T-helper 22 cell (primary cell): ENCODE data around the gene KMT2B.

Source experiments
- DNase-seq: peaks from one replicate; pipeline ENCODE4 v3.0.0-alpha.2; 2020; ENCODE audit warnings: low read depth

Gene KMT2B

DNA sequence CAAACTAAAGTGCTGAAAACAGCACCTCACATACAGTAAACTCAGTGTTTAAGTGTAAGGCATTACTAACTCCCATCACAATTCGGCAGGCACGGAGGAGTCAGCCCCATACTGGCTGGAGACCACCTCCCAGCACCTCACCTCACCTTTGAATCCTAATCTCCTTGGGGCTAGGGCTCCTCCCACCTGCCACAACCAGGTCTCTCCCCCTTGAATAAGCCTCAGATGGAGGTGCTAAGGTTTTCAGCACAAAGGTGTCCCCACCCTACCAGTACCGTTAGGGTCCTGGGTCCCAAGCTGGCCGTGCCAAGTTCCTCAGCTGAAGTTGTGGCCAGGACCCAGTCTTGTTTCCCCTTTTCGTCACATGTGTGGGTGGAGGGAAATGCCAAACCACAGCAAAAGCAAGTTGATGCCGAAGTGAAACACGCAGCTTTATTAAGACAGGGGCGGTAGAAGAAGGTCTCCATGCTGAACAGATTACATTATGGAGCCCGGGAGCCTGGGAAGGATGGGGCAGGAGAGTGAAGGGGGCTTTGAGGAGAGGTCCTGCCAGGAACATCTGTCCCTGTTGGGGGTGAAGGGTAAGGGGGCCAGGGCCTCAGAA is 24.4 kb downstream of the KMT2B start, which contains the start of gene IGFLR1:
Gene IGFLR1 (minus strand): TSS at position 332 of the 604 bp plus-strand sequence. CDS start 1,272 bp downstream, outside the sequence.
- peak; percentile 46 for DNase-seq

GRCh38 chr19:35743640-35744429 is 26.0 kb downstream of the KMT2B start:
- no peak for DNase-seq

DNA sequence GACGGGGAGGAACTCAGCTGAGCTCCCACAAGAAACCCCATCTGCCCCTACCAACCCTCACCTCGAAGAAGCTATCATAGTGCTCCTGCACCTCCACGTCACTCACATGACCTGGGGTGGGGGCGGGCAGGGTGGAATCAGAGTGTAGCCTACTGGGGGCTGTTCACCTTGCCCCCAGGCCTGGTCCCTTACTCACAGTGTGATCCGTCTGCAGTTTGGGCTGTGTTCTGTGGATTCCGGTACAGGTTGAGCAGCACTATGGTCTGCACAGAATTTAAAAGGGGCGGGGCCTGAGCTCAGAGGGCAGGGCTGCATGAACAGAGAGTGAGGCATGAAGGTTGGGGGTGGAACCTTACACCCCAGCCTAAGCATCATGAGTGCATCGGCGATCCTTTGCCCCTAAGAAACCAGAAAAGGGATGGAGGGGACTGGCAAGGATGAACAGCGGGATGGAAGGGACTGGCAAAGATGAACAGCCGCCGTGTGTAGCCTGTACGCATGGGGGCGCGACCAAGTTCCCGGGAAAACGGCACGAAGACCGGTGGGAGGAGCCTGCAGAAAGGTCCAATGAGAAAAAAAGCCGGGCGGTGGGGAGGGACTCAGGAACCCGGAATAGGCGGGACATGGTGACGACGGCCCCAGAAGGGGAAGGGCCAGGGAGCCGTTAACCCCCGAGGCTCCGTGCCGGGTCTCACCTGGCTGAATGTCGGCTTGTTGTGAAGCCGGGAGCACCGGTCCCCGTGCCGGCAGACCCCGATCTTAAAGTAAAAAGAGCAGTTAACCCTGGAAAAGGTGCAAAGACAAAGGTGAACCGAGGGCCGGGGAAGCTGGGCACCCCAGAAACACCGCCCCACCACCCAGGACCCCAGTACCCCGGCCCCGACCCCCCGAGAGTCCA is 26.9 kb downstream of the KMT2B start:
- DNase-seq = peak; percentile 90

GRCh38 chr19:35745328-35746086 is 27.7 kb downstream of the KMT2B start, which contains the start of the genes PSENEN and U2AF1L4:
TSS of gene PSENEN (plus strand) at chr19:35745651. CDS start at chr19:35745931, 280 bp downstream.
TSS of gene U2AF1L4 (minus strand) at chr19:35745418. CDS start at chr19:35745391, 27 bp downstream.
- DNase-seq = peak; percentile 98

DNA sequence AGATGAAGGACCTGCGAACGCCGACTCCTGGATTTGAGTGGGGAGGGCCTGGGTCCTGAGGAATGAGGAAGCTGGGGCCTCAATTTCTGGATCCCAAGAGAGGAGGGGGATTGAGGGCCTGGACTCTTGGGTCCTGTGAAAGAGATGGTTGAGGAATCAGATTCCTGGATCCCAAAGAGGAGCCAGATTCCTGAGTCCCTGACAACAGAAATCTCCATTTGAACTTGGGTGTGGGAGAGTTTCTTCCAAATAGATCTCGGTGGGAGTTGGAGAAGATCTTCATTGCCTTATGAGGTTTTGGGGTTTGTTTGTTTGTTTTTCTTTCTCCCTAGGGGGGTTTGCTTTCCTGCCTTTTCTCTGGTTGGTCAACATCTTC is 28.3 kb downstream of the KMT2B start:
- no peak for DNase-seq

DNA sequence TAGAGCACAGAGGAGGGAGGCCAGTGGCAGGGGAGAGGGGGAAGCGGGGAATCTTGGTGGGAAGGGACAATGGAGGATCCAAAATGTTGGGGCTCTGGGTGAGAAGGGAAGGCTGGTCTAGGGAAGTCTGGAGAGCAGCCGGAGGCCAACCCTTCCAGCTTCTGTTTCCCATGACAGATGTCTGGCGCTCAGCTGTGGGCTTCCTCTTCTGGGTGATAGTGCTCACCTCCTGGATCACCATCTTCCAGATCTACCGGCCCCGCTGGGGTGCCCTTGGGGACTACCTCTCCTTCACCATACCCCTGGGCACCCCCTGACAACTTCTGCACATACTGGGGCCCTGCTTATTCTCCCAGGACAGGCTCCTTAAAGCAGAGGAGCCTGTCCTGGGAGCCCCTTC is 28.7 kb downstream of the KMT2B start:
- no peak for DNase-seq

DNA sequence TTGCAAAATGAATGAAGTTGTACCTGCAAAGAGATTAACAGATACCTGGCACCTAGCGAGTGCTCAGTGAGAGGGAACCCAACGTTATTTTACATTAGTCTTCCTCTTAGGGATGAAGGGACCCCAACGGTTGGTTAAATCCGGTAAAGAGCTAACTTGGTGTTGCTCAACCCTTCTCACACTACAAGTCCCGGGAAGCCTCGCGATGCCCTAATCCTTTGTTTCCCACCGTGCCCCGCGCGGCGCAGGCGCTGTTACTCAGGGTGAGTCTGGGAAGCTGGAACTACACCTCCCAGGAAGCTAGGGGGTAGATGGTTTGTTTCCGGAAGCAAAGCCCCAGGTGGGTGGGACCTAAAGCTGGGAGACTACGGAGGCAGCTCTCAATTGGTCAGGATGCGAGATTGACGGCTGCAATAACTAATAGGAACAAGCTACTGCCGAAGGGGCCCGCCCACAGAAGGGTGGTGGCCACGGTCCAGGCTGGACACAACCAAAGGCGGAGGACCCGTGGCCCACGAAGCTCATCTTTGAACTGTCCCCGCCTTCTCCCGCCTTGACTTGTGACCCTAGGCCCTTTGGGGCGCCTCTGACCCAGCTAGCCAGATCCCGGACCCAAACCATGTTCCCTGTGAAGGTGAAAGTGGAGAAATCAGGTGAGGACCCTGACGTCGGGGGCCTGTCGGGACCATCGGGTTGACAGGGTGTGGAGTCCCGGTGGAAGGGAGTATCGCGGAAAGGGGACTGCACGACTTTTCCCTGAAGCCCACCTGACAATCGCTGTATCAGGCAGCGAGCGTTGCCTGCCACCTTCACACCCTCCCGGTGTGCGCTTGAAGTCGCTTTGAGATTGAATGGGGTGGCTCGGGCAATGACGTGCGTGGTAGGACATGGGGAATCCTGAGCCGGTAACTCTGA is 30.6 kb downstream of the KMT2B start, which contains the start of gene LIN37:
Gene LIN37 (plus strand): TSS at position 471 of the 915 bp plus-strand sequence. CDS start 149 bp downstream, at position 620.
- DNase-seq = peak; percentile 98

DNA sequence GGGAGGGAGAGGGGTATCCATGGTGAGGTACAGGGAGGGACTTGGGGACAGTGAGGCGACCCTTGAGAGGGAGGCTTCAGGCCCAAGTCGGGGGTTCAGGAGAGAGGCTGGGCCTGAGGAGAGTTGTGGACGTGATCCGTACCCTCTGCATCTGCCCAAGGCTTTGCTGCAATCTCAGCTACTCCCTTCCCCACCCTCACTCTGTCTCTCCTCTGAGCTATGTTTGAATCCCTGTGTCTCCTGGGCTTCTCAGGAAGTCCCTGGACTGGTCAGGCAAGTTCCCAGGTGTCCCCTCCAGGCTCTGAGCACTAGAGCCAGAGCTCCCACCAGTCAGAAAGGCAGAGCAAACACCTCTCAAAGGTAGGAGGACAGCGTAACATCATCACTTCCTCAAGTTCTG is 32.4 kb downstream of the KMT2B start:
- DNase-seq = no peak

GRCh38 chr19:35751839-35752745 is 34.3 kb downstream of the KMT2B start:
- no peak for DNase-seq

GRCh38 chr19:35752746-35753350 is 35.0 kb downstream of the KMT2B start:
- no peak for DNase-seq

DNA sequence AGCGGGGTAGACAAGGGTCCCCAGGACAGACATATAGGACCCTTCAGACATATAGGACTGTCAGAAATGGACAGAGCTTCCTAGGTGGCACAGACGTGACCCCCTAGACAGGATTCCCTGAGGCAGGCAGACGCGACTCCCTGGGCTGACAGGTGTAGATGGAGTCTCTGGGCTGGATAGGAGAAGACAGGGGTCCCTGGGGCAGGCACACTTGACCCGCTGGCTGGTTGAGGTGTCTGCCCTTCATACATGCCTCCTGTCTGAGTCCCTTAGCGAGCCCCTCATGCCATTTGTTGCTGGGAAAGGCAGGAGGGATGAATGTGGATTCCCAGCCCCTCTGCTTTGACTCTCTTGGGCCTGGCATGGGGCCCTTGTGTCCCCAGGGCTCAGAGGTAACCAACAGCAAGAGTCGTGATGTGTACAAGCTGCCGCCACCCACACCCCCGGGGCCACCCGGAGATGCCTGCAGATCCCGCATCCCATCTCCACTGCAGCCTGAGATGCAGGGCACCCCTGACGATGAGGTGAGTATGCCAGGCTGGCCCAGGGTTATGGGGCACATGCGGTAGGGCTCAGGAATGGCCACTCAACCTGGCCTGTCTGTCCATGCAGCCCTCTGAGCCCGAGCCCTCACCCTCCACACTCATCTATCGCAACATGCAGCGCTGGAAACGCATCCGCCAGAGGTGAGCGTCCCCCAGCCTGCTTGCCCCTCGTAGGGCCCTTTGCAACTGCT is 36.0 kb downstream of the KMT2B start:
- no peak for DNase-seq

DNA sequence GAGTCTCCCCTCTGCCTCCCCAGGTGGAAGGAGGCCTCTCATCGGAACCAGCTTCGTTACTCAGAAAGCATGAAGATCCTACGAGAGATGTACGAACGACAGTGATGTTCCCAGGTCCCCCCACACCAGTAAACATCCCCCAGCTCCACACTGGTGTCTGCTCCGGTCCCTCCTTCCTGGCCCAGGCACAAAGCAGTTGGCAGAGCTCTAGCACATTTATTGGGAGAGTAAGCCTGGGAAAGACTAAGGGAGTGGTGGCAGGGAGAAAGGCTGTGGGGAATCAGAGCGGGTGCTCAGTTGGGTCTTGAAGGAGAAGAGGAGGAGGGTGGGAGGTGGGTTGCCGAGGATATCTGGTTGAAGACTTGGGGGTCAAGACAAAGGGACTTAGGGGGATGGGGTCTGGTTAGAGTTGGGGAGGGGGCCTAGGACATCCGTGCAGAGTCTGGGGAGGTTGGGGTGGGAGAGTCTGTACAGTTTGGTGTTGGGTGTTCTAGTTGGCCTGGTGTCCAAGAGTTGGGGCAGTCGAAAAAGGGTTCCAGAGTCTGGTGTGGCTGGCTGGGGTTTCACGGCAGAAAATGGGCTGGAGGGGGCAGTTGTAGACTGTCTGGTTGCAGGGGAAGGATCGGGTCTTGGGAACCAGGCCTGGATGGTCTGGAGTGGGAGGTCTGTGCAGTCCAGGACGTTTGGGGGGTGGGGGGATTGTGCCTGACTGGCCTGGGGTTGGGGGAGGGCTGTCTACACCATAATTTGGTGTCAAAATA is 36.7 kb downstream of the KMT2B start:
- DNase-seq = no peak

DNA sequence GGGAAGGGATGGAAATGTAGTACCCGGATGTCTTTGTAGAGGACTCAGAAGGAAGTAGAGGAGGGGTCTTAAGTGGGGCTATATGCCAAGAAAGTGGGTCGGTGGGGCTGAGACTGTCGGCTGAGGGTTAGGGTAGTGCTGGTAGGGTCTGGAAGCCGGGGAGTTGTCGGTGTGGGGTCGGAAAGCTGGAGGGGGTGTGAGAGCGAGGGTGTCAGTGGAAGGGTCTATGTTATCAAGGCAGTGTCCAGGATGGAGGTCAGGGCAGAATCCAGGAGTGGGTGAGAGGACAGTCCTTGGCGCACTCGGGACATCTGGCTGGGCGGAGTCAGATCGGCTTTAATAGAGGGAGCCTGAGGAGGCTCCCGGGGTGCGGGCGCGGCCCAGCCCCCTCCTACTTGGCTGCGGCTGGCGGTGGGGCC is 37.3 kb downstream of the KMT2B start:
- DNase-seq = no peak

DNA sequence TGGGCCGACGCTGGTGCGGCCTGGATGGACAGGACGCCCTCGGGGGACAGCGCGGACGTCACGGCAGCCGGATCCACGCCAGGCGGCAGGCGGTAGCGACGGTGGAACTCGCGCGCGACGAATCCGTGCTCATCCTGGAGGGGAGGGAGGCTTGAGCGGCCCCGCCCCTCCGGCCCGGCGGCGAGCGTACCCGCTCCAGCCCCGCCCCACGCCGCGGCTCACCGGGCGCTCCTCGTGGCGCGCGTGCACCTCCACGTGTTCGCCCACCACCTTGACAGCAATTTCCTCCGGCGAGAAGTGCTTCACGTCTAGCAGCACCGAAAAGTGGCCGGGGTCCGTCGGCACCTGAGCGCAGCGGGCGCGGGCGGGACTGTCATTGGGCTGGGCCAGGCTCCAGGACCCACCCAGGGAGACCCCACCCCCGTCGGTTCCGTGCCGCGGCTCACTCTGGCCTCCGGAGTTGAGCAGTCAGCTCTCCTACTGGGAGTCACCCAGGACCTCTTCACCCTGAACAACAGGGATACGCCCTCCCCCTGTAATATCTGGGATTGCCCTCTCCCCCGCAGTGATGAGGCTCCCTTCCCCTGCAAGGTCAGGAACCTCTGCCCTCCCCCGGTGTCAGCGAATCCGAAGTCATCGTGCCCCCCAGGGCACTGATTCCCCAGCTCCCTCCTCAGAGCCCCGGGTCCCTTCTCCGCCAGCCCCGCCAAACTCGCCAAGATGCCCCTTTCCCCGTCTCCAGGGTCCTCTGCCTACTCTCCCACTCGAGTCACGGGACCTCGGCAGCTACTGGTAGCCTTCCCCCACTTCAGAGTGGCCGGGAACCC is 38.0 kb downstream of the KMT2B start:
- DNase-seq = peak; percentile 36

- no peak for DNase-seq
These were observed 38.8 kb downstream of the KMT2B start, which contains the start of gene HSPB6 for GRCh38 chr19:35756377-35757230. TSS of gene HSPB6 (minus strand) at chr19:35757029. CDS start at chr19:35757008, 21 bp downstream.
